Esophagus squamous epithelium (tissue), 5 donors: ENCODE measurements around the gene TNS1. TPM values are rescaled to one million over a fixed set of nuclear protein-coding genes. Genes with fewer than 3 reads are reported as not detected.

Experiments used
- DNase-seq: peaks from one replicate; lab custom pipeline; 2025; lab: John Stamatoyannopoulos, UW
- H3K27ac ChIP-seq, 4 donors: fragments of 200-600 bp; sonication (generic); one replicate each; pipeline ENCODE4 v1.5.1; 2016 to 2019; ENCODE audit warnings: mild to moderate bottlenecking in 1 of 4
- H3K27me3 ChIP-seq, 4 donors: fragments of 200-600 bp; sonication (generic); 1 replicate in 3 of 4; 2 replicates in 1 of 4; pipeline versions ENCODE4 v1.5.1 to v1.6.0; 2017 to 2021; ENCODE audit warnings: antibody characterized with exemption in 1 of 4
- H3K36me3 ChIP-seq, 3 donors: fragments of 200-600 bp; sonication (generic); one replicate each; pipeline ENCODE4 v1.5.1; 2016 to 2019
- H3K4me1 ChIP-seq, 3 donors: fragments of 200-600 bp; sonication (generic); one replicate each; pipeline ENCODE4 v1.5.1; 2017 to 2019
- H3K4me3 ChIP-seq, 4 donors: fragments of 200-600 bp; sonication (generic); 1 replicate in 3 of 4; 2 replicates in 1 of 4; pipeline ENCODE4 v1.5.1; 2016 to 2019; ENCODE audit warnings: mild to moderate bottlenecking in 2 of 4, moderate library complexity in 1 of 4
- H3K9me3 ChIP-seq, 3 donors: fragments of 200-600 bp; sonication (generic); one replicate each; pipeline ENCODE4 v1.5.1; 2016 to 2019
- CTCF ChIP-seq, 6 experiments: fragments of 450-650 bp in 4 of 6; fragments of 200-600 bp in 2 of 6; sonication (generic) in 2 of 6; IDR thresholded peaks; one replicate each; pipeline ENCODE4 v1.5.1; 2016 to 2019; ENCODE audit warnings: antibody characterized with exemption in 6 of 6, mild to moderate bottlenecking in 4 of 6, moderate library complexity in 4 of 6
- POLR2A ChIP-seq, 4 donors: fragments of 450-650 bp; IDR thresholded peaks; one replicate each; pipeline ENCODE4 v1.6.1; 2017; ENCODE audit warnings: antibody characterized with exemption in 4 of 4, mild to moderate bottlenecking in 4 of 4, moderate library complexity in 3 of 4
- WGBS, 2 donors: methylation state at CpG; one replicate each; pipeline ENCODE4 v1.1.5; 2018; 5-methylcytosine and 5-hydroxymethylcytosine counted together
- intact Hi-C: fragments of 100-400 bp; cut with DNase I; formaldehyde crosslinking; loops from one replicate; pipeline ENCODE4 v1.15.0; 2022
- total RNA-seq, 4 donors: library from RNA; depleted of rRNA; stranded (reverse); fragments of >200 nt; gene quantifications; one replicate each; pipeline ENCODE4 v1.1.0, GENCODE V29; 2016
- donor health status: DM: yes; HTN: yes; CAD: no.

The TNS1 gene
- total RNA-seq, 4 donors from 2014 or later, result 34.7 to 201 (median 59.2) TPM

- H3K36me3 ChIP-seq, result no peaks in the 10 kb centered on the region
- no peak overlapping the region for H3K4me3 ChIP-seq
- DNase-seq, result no peak
- H3K27me3 ChIP-seq, result no peaks in the 10 kb centered on the region
- TF ChIP-seq CTCF (IDR thresholded peaks at IDR 0.05), result no peak
- TF ChIP-seq POLR2A (IDR thresholded peaks at IDR 0.05), result no peak
- 57 to 61% methylated on average over 3 to 4 of the region's 4 CpGs for WGBS, 2 donors
- no peaks in the 10 kb centered on the region for H3K9me3 ChIP-seq
- H3K27ac ChIP-seq, result peak overlapping the region in 2 of 4 donors; percentile 66 to 79
- intact Hi-C loops, result no loop called here
- H3K4me1 ChIP-seq, result peaks cover 36 to 94% (median 46%) of the 10 kb centered on the region in 3 donors
Observed at GRCh38 chr2:217999595-217999959, 3.2 kb downstream of the TNS1 start.

- H3K4me1 ChIP-seq, result peaks cover 37 to 94% (median 46%) of the 10 kb centered on the region in 3 donors
- peak overlapping the region in 1 of 4 donors; percentile 66 for H3K27ac ChIP-seq
- H3K36me3 ChIP-seq, result no peaks in the 10 kb centered on the region
- intact Hi-C loops, result no loop called here
- no peaks in the 10 kb centered on the region for H3K27me3 ChIP-seq
- no peak overlapping the region for H3K4me3 ChIP-seq
- WGBS, 2 donors, result 58 to 69% methylated on average over 7 to 10 of the region's 10 CpGs
- DNase-seq, result no peak
- H3K9me3 ChIP-seq, result no peaks in the 10 kb centered on the region
- TF ChIP-seq POLR2A (IDR thresholded peaks at IDR 0.05), result no peak
- no peak for TF ChIP-seq CTCF (IDR thresholded peaks at IDR 0.05)
Observed at GRCh38 chr2:217998926-217999594, 3.7 kb downstream of the TNS1 start.

GRCh38 chr2:217997510-217997909, 5.3 kb downstream of the TNS1 start:
- Histone ChIP-seq H3K4me3 (no peak overlapping the region), H3K9me3 (no peaks in the 10 kb centered on the region), H3K27ac (peak overlapping the region in 2 of 4 donors; percentile 87 to 88), H3K4me1 (peaks cover 30 to 94% (median 46%) of the 10 kb centered on the region in 3 donors), H3K27me3 (no peaks in the 10 kb centered on the region), H3K36me3 (no peaks in the 10 kb centered on the region)
- DNase-seq, result no peak
- whole genome bisulfite sequencing, 2 donors, result 67 to 77% methylated on average over 10 to 11 of the region's 11 CpGs
- TF ChIP-seq CTCF (IDR thresholded peaks at IDR 0.05) (no peak), POLR2A (IDR thresholded peaks at IDR 0.05) (no peak)
- intact Hi-C loops, result no loop called here

GRCh38 chr2:217996361-217996760, 6.4 kb downstream of the TNS1 start:
- DNase-seq, result no peak
- H3K27me3 ChIP-seq, result no peaks in the 10 kb centered on the region
- H3K36me3 ChIP-seq, result no peaks in the 10 kb centered on the region
- peaks cover 30 to 86% (median 48%) of the 10 kb centered on the region in 3 donors for H3K4me1 ChIP-seq
- TF ChIP-seq POLR2A (IDR thresholded peaks at IDR 0.05) (no peak), CTCF (IDR thresholded peaks at IDR 0.05) (no peak)
- peak overlapping the region in 1 of 4 donors; percentile 21 for H3K4me3 ChIP-seq
- H3K9me3 ChIP-seq, result no peaks in the 10 kb centered on the region
- WGBS, 2 donors, result 29 to 34% methylated on average over 5 to 6 of the region's 7 CpGs
- intact Hi-C loops, result no loop called here
- H3K27ac ChIP-seq, result peak overlapping the region; percentile 78 to 88 (median 87)

- H3K27ac ChIP-seq, result peak overlapping the region; percentile 78 to 88 (median 87)
- intact Hi-C loops, result no loop called here
- peaks cover 30 to 81% (median 48%) of the 10 kb centered on the region in 3 donors for H3K4me1 ChIP-seq
- H3K36me3 ChIP-seq, result no peaks in the 10 kb centered on the region
- no peak for DNase-seq
- 6 to 21% methylated on average over 4 to 5 of the region's 8 CpGs for WGBS, 2 donors
- no peak for TF ChIP-seq CTCF (IDR thresholded peaks at IDR 0.05)
- no peak for TF ChIP-seq POLR2A (IDR thresholded peaks at IDR 0.05)
- H3K27me3 ChIP-seq, result no peaks in the 10 kb centered on the region
- no peaks in the 10 kb centered on the region for H3K9me3 ChIP-seq
- H3K4me3 ChIP-seq, result peak overlapping the region in 1 of 4 donors; percentile 21
Observed at GRCh38 chr2:217995731-217996231, 7.0 kb downstream of the TNS1 start.
